Activated T-cell treated with anti-CD3 and anti-CD28 coated beads, Interleukin-2, amount 50 U/mL, for 48 hours (primary cell): ENCODE results near the gene GPR37L1.

Experiments
- DNase-seq, 2 experiments: peaks; one replicate each; pipeline ENCODE4 v3.0.0-alpha.2; 2020

Gene GPR37L1

GRCh38 chr1:202122639-202123335 is at the start of gene GPR37L1:
TSS of gene GPR37L1 (plus strand) at chr1:202122917. CDS start at chr1:202122964, 47 bp downstream.
- no peak for DNase-seq

GRCh38 chr1:202073206-202073605 is 49.5 kb upstream of the GPR37L1 start:
- DNase-seq = no peak

GRCh38 chr1:202074985-202075384 is 47.7 kb upstream of the GPR37L1 start:
- DNase-seq = no peak

- DNase-seq = no peak
These were observed 47.3 kb upstream of the GPR37L1 start for GRCh38 chr1:202075389-202075788.

- no peak for DNase-seq
These were observed 46.6 kb upstream of the GPR37L1 start for GRCh38 chr1:202076050-202076511.

- DNase-seq = no peak
These were observed 44.5 kb upstream of the GPR37L1 start for GRCh38 chr1:202078241-202078640.

- DNase-seq = no peak
These were observed 40.7 kb upstream of the GPR37L1 start for GRCh38 chr1:202081992-202082391.

GRCh38 chr1:202084791-202085681 is 37.7 kb upstream of the GPR37L1 start:
- DNase-seq = no peak

GRCh38 chr1:202085682-202086373 is 36.9 kb upstream of the GPR37L1 start:
- DNase-seq = no peak

GRCh38 chr1:202086579-202087350 is 36.0 kb upstream of the GPR37L1 start:
- no peak for DNase-seq

GRCh38 chr1:202088206-202088605 is 34.5 kb upstream of the GPR37L1 start:
- DNase-seq = no peak

- no peak for DNase-seq
These were observed 31.7 kb upstream of the GPR37L1 start for GRCh38 chr1:202090994-202091393.

GRCh38 chr1:202093858-202094257 is 28.9 kb upstream of the GPR37L1 start:
- no peak for DNase-seq

- DNase-seq = no peak
These were observed 21.5 kb upstream of the GPR37L1 start for GRCh38 chr1:202101184-202101583.

- no peak for DNase-seq
These were observed 18.6 kb upstream of the GPR37L1 start for GRCh38 chr1:202104073-202104472.

GRCh38 chr1:202105571-202106339 is 17.0 kb upstream of the GPR37L1 start:
- no peak for DNase-seq

GRCh38 chr1:202106340-202107254 is 16.1 kb upstream of the GPR37L1 start:
- no peak for DNase-seq

- DNase-seq = no peak
These were observed 15.4 kb upstream of the GPR37L1 start for GRCh38 chr1:202107321-202107761.

GRCh38 chr1:202107801-202108731 is 14.7 kb upstream of the GPR37L1 start:
- no peak for DNase-seq
